GM21825 (cell line): ENCODE data around the gene LRRC27.

Experiments
- ATAC-seq: cut with Tn5 transposase; IDR thresholded peaks from one replicate; pipeline ENCODE4 v1.9.1; 2021; ENCODE audit warnings: mild to moderate bottlenecking, moderate library complexity; ENCODE audit not compliant: unreplicated experiment

The LRRC27 gene

GRCh38 chr10:132300582-132300981 lies 31.4 kb upstream of the LRRC27 start:
- no peak for ATAC-seq

- no peak for ATAC-seq
These were observed 30.3 kb upstream of the LRRC27 start for GRCh38 chr10:132301371-132302330.

- ATAC-seq: no peak
These were observed 29.3 kb upstream of the LRRC27 start for GRCh38 chr10:132302421-132303310.

- no peak for ATAC-seq
These were observed 28.5 kb upstream of the LRRC27 start for GRCh38 chr10:132303361-132304115.

- no peak for ATAC-seq
These were observed 27.1 kb upstream of the LRRC27 start for GRCh38 chr10:132304756-132305509.

- ATAC-seq: no peak
These were observed 26.2 kb upstream of the LRRC27 start for GRCh38 chr10:132305654-132306342.

GRCh38 chr10:132306343-132306685 lies 25.7 kb upstream of the LRRC27 start:
- ATAC-seq: no peak

- ATAC-seq: peak; percentile 16
These were observed 24.9 kb upstream of the LRRC27 start for GRCh38 chr10:132306864-132307751.

- ATAC-seq: peak; percentile 73
These were observed 24.0 kb upstream of the LRRC27 start, which contains the start of gene STK32C for GRCh38 chr10:132307823-132308586. Gene STK32C, minus strand, starts transcription at chr10:132307950. Its CDS starts 117 bp downstream, at chr10:132307833.

GRCh38 chr10:132308587-132309470 lies 23.2 kb upstream of the LRRC27 start:
- no peak for ATAC-seq

- no peak for ATAC-seq
These were observed 22.5 kb upstream of the LRRC27 start for GRCh38 chr10:132309471-132309865.

- no peak for ATAC-seq
These were observed 22.0 kb upstream of the LRRC27 start for GRCh38 chr10:132309879-132310591.

GRCh38 chr10:132310701-132311337 lies 21.2 kb upstream of the LRRC27 start:
- ATAC-seq: no peak

- ATAC-seq: no peak
These were observed 20.6 kb upstream of the LRRC27 start for GRCh38 chr10:132311338-132311939.

GRCh38 chr10:132313305-132313704 lies 18.7 kb upstream of the LRRC27 start:
- ATAC-seq: no peak
